ENCODE data around the gene PACRG.

- TF ChIP-seq, protein P1, sequence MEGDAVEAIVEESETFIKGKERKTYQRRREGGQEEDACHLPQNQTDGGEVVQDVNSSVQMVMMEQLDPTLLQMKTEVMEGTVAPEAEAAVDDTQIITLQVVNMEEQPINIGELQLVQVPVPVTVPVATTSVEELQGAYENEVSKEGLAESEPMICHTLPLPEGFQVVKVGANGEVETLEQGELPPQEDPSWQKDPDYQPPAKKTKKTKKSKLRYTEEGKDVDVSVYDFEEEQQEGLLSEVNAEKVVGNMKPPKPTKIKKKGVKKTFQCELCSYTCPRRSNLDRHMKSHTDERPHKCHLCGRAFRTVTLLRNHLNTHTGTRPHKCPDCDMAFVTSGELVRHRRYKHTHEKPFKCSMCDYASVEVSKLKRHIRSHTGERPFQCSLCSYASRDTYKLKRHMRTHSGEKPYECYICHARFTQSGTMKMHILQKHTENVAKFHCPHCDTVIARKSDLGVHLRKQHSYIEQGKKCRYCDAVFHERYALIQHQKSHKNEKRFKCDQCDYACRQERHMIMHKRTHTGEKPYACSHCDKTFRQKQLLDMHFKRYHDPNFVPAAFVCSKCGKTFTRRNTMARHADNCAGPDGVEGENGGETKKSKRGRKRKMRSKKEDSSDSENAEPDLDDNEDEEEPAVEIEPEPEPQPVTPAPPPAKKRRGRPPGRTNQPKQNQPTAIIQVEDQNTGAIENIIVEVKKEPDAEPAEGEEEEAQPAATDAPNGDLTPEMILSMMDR (IDR thresholded peaks at IDR 0.05): no peak
- TF ChIP-seq POLR2A (IDR thresholded peaks at IDR 0.05) (no peak), POLR2AphosphoS5 (IDR thresholded peaks at IDR 0.05) (no peak)
Measured at GRCh38 chr6:162715601-162716000, 12.2 kb upstream of the PACRG start.
